HFF-Myc (cell line): ENCODE data around the gene NDUFA6.
A peak's percentile ranks its signal among the peaks of the same experiment; 100 is the strongest.

Source experiments
- DNase-seq: peaks from one replicate; pipeline ENCODE4 v3.0.0-alpha.2; 2011; ENCODE audit warnings: low read depth; ENCODE audit errors: extremely low read depth
- H3K4me3 ChIP-seq: replicated peaks from 2 replicates; pipeline ENCODE4 v1.5.1; 2011; ENCODE audit warnings: low read depth, mild to moderate bottlenecking, control low read depth, low read length
- TF ChIP-seq, protein P1 (sequence below): IDR thresholded peaks from 2 replicates; pipeline ENCODE4 v1.5.1; 2012; ENCODE audit warnings: mild to moderate bottlenecking, low read depth, low read length, control low read depth; ENCODE audit errors: missing control alignments

NDUFA6 gene

DNA sequence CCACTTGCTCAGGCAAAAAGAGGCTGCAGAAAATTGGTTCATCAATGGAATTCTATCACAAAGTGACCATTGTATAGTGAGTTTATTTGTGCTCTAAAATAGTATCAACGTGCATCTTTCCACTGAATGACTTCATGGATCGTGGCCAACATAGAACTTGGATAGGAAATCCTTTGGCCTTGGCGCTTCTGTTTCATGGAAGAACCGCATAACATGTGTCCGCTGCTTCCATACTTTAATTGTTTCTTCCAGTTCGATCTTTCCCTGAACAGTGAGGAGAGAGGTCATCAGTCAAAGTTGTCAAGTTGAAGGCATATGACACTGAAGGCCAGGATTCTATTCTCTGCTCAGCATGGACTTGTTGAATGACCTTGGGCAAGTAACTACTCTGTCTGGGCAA is 4.5 kb downstream of the NDUFA6 start:
- no peak for DNase-seq
- no peak overlapping the region for H3K4me3 ChIP-seq
- TF ChIP-seq, protein P1, sequence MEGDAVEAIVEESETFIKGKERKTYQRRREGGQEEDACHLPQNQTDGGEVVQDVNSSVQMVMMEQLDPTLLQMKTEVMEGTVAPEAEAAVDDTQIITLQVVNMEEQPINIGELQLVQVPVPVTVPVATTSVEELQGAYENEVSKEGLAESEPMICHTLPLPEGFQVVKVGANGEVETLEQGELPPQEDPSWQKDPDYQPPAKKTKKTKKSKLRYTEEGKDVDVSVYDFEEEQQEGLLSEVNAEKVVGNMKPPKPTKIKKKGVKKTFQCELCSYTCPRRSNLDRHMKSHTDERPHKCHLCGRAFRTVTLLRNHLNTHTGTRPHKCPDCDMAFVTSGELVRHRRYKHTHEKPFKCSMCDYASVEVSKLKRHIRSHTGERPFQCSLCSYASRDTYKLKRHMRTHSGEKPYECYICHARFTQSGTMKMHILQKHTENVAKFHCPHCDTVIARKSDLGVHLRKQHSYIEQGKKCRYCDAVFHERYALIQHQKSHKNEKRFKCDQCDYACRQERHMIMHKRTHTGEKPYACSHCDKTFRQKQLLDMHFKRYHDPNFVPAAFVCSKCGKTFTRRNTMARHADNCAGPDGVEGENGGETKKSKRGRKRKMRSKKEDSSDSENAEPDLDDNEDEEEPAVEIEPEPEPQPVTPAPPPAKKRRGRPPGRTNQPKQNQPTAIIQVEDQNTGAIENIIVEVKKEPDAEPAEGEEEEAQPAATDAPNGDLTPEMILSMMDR = no peak

DNA sequence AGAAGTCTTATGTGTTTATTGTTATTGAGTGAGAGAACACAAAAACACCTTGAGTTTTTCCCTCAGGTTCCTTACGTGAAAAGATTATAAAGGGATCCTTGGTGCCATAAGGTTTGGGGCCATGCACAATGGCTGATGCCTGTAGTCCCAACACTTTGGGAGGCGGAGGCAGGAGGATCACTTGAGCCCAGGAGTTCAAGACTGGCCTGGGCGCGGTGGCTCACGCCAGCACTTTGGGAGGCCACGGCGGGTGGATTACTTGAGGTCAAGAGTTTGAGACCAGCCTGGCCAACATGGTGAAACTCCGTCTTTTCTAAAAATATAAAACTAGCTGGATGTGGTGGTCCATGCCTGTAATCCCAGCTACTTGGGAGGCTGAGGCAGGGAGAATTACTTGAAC is 5.7 kb downstream of the NDUFA6 start:
- no peak for DNase-seq

DNA sequence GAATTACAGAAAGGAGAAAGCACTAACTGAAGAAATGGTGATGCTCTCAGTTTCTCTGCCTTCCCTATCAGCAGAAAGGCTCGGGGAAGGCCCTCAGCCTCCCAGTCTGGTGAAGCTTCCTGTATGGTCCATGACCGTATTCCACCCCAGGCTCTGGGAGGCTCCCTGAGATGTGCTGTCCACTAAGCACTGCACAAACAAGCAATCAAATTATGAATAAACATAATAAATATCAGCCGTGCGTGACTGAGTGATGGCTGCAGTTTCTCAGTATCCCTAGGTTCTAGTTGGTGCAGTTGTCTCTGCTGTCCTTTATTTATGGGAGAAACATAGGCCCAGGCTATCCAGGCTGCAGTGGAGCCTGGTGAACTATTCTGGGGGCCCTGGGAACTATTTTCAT is 7.5 kb downstream of the NDUFA6 start:
- TF ChIP-seq, protein P1 = no peak
- DNase-seq = no peak
- H3K4me3 ChIP-seq = no peak overlapping the region

More for the DNA sequence above, 5.7 kb downstream of the NDUFA6 start:
- TF ChIP-seq, protein P1 = no peak
- no peak overlapping the region for H3K4me3 ChIP-seq

DNA sequence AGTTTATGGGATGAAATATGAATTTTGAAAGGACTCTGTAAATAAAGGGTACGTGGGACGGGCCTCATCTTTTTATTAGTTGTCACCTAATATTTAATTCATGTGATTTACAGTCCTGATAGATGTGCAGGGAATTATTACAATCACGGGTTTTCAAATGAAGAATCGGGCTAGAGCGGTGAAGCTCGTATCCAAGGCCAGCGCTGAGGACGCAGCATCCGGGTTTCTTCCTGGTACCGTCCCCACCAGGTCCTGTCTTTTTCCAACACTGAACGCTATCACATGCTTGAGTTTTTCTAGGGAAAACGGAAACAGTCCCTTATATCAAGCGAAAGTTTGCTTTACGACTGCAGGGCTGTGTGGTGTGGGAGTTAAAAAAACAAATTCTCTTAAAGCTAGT is 10.3 kb downstream of the NDUFA6 start:
- DNase-seq = no peak
- TF ChIP-seq, protein P1 = no peak

DNA sequence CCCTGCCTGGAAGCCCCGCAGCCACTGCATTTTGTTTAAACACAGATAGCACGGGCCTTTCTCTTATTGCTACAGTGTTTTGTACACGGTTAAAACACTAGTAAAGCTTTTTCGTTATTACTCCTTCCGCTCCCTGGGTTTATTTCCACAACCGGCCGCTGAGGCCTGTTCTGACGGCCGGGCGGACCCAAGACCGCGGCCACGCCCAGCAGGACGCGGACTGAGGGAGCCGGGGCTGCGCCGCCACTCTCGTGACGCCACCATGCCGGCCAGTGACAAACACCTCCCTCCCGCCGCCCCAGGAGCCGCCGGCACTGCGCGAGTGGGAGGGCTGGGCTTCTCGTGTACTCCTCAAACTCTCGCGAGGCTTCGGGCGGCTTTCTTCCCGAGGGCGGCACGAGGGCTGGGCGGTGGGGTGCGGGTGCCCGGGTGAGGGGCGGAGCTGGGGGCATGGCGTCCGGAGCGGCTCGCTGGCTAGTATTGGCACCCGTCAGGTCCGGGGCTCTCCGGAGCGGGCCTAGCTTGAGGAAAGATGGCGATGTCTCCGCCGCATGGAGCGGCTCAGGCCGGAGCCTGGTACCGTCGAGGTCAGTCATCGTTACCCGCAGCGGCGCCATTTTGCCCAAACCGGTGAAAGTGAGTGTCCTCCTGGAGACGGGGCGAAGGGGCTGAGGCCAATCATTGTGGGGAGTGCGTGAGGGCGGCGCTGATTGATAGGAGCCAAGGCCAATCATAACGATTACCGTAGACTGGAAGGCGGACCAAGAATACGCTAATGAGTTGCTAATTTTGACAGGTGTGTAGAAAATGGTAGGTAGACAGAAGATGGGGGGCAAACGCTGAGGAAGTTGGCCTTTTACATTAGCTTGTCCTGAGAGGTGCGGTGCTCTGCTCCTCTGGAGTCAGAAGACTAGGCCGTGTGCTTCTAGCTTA is 11.0 kb downstream of the NDUFA6 start, which contains the start of gene SMDT1:
Gene SMDT1 (plus strand): TSS at position 382 of the 933 bp plus-strand sequence. CDS start 69 bp downstream, at position 451.
- DNase-seq = peak; percentile 95
- H3K4me3 ChIP-seq = peak within 1 kb of the TSS; percentile 76
- TF ChIP-seq, protein P1 = no peak

More for the DNA sequence above, 10.3 kb downstream of the NDUFA6 start:
- peak overlapping the region; percentile 76 for H3K4me3 ChIP-seq

DNA sequence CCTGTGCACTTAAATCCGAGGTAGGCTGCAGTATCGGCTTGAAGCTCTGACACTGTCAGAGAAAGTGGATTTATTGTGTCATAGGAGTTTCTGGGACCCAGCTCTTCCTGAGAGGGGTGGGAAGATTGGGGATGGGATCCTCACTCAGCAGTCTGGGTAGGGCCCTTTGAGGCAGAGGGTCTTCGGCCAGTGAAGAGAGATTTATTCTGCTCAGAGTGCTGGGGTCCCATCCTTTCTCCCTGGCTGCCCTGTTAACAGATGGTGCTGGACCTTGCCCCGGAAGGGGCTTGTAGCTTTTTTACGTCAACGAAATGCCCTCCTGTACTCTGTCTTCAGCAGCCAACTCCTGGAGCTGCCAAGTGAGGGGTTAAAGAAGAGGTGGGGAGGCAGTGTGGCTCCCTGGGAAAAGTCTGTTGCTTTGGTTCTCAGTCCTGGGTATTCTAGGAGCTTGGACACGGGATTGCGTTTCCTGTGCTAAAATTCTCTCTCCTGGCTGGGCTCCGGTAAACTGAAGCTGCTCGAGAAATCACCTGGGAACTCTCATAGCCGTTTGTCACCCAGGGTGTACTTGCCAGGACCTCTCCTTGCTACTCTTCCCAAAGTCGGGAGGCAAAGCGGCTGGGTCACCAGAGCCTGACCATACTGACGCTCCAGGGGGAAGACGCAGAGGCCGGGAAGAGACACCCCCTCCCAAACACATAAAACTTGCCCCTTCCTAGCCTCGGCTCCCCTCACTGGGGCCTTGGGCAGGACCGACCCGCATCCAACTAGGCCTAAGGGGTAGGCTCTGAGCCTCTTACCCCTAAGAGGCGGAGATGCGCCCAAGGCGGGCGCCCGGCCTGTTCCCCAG is 11.9 kb downstream of the NDUFA6 start:
- H3K4me3 ChIP-seq = peak overlapping the region; percentile 76
- TF ChIP-seq, protein P1 = no peak
- no peak for DNase-seq
